DND-41 (cell line): ENCODE results near the gene MBNL3.

Experiments
- ATAC-seq: fragments of 200-7000 bp; cut with Tn5 transposase; 3 replicates; pipeline ENCODE4 v1.9.1; 2021; ENCODE audit warnings: low read depth; ENCODE audit not compliant: insufficient read depth
- DNase-seq: peaks from one replicate; pipeline ENCODE4 v3.0.0-alpha.2; 2020
- H2AFZ ChIP-seq: 2 replicates; pipeline ENCODE4 v1.6.0; 2012; ENCODE audit warnings: low read depth, low read length
- H3K27ac ChIP-seq: 2 replicates; pipeline ENCODE4 v1.5.1; 2012; ENCODE audit warnings: low read length, inconsistent platforms
- H3K27me3 ChIP-seq: fragments of 200-600 bp; sonication (generic); 2 replicates; pipeline ENCODE4 v1.6.0; 2012; ENCODE audit warnings: low read length, mild to moderate bottlenecking, inconsistent platforms; ENCODE audit not compliant: insufficient read depth, poor library complexity
- H3K36me3 ChIP-seq: 2 replicates; pipeline ENCODE4 v1.5.1; 2012; ENCODE audit warnings: low read length, inconsistent platforms; ENCODE audit not compliant: insufficient read depth
- H3K4me1 ChIP-seq: 2 replicates; pipeline ENCODE4 v1.5.1; 2012; ENCODE audit warnings: mild to moderate bottlenecking, low read length; ENCODE audit not compliant: insufficient read depth
- H3K4me2 ChIP-seq: 2 replicates; pipeline ENCODE4 v1.6.0; 2012; ENCODE audit warnings: mild to moderate bottlenecking, moderate library complexity, low read length, inconsistent platforms; ENCODE audit not compliant: insufficient read depth
- H3K4me3 ChIP-seq, 2 experiments: fragments of 200-600 bp in 1 of 2; shearing (Covaris generic) in 1 of 2; 2 replicates each; pipeline ENCODE4 v1.5.1; 2012 to 2016; ENCODE audit warnings: inconsistent platforms in 2 of 2, low read length in 2 of 2, mild to moderate bottlenecking in 2 of 2, low read depth in 1 of 2, moderate library complexity in 1 of 2
- H3K79me2 ChIP-seq: 2 replicates; pipeline ENCODE4 v1.6.0; 2012; ENCODE audit warnings: low read length, inconsistent platforms; ENCODE audit not compliant: insufficient read depth
- H3K9ac ChIP-seq: 2 replicates; pipeline ENCODE4 v1.6.0; 2012; ENCODE audit warnings: low read depth, mild to moderate bottlenecking, inconsistent platforms, low read length, moderate library complexity
- H3K9me3 ChIP-seq: 2 replicates; pipeline ENCODE4 v1.5.1; 2012; ENCODE audit warnings: low read length, moderate library complexity, mild to moderate bottlenecking, inconsistent platforms; ENCODE audit not compliant: insufficient read depth, severe bottlenecking
- H4K20me1 ChIP-seq: 2 replicates; pipeline ENCODE4 v1.6.0; 2012; ENCODE audit warnings: low read length; ENCODE audit not compliant: insufficient read depth
- CTCF ChIP-seq: IDR thresholded peaks from 2 replicates; pipeline ENCODE4 v1.5.1; 2012; ENCODE audit warnings: borderline replicate concordance, low read length, moderate library complexity, mild to moderate bottlenecking; ENCODE audit not compliant: poor library complexity, severe bottlenecking; ENCODE audit errors: extremely low read depth
- EZH2 ChIP-seq: IDR thresholded peaks from 3 replicates; pipeline ENCODE4 v1.6.1; 2012; ENCODE audit warnings: borderline replicate concordance, low read depth, mild to moderate bottlenecking, moderate library complexity, low read length, inconsistent platforms; ENCODE audit not compliant: severe bottlenecking

MBNL3 gene

GRCh38 chrX:132395026-132395425, 93.8 kb downstream of the MBNL3 start:
- H2AFZ ChIP-seq: no peak overlapping the region
- H3K4me3 ChIP-seq: no peak overlapping the region
- ATAC-seq: no peak
- no peaks in the 10 kb centered on the region for H3K27me3 ChIP-seq
- no peaks in the 10 kb centered on the region for H3K79me2 ChIP-seq
- H3K9me3 ChIP-seq: no peaks in the 10 kb centered on the region
- H3K9ac ChIP-seq: no peak overlapping the region
- TF ChIP-seq CTCF (no peak), EZH2 (no peak)
- H4K20me1 ChIP-seq: no peaks in the 10 kb centered on the region
- DNase-seq: no peak
- H3K4me1 ChIP-seq: no peaks in the 10 kb centered on the region
- peaks cover 18% of the 10 kb centered on the region; the same call in 1 of the 2 replicates for H3K36me3 ChIP-seq
- H3K27ac ChIP-seq: no peak overlapping the region
- H3K4me2 ChIP-seq: no peak overlapping the region

GRCh38 chrX:132394591-132394990, 94.2 kb downstream of the MBNL3 start:
- H3K4me1 ChIP-seq: no peaks in the 10 kb centered on the region
- no peak overlapping the region for H2AFZ ChIP-seq
- no peak for DNase-seq
- no peaks in the 10 kb centered on the region for H3K79me2 ChIP-seq
- no peak overlapping the region for H3K9ac ChIP-seq
- no peak overlapping the region for H3K27ac ChIP-seq
- H3K36me3 ChIP-seq: peaks cover 23% of the 10 kb centered on the region; the same call in 1 of the 2 replicates
- no peaks in the 10 kb centered on the region for H3K9me3 ChIP-seq
- H3K27me3 ChIP-seq: no peaks in the 10 kb centered on the region
- ATAC-seq: no peak
- H4K20me1 ChIP-seq: no peaks in the 10 kb centered on the region
- no peak overlapping the region for H3K4me2 ChIP-seq
- TF ChIP-seq EZH2: no peak
- TF ChIP-seq CTCF: no peak
- no peak overlapping the region for H3K4me3 ChIP-seq

GRCh38 chrX:132393992-132394391, 94.8 kb downstream of the MBNL3 start:
- ATAC-seq (no peak), DNase-seq (no peak)
- Histone ChIP-seq H3K36me3 (peaks cover 29% of the 10 kb centered on the region; the same call in 1 of the 2 replicates), H3K27me3 (no peaks in the 10 kb centered on the region), H3K9me3 (no peaks in the 10 kb centered on the region), H3K4me3 (no peak overlapping the region), H3K79me2 (no peaks in the 10 kb centered on the region), H4K20me1 (no peaks in the 10 kb centered on the region), H3K4me2 (no peak overlapping the region), H2AFZ (no peak overlapping the region), H3K9ac (no peak overlapping the region), H3K27ac (no peak overlapping the region), H3K4me1 (no peaks in the 10 kb centered on the region)
- TF ChIP-seq CTCF (no peak), EZH2 (no peak)

- Histone ChIP-seq H3K79me2 (no peaks in the 10 kb centered on the region), H3K9me3 (no peaks in the 10 kb centered on the region), H3K4me1 (no peaks in the 10 kb centered on the region), H3K9ac (no peak overlapping the region), H3K4me3 (no peak overlapping the region), H3K27ac (no peak overlapping the region), H2AFZ (no peak overlapping the region), H3K4me2 (no peak overlapping the region), H3K36me3 (peaks cover 29% of the 10 kb centered on the region; the same call in 1 of the 2 replicates), H3K27me3 (no peaks in the 10 kb centered on the region), H4K20me1 (no peaks in the 10 kb centered on the region)
- TF ChIP-seq CTCF: no peak
- TF ChIP-seq EZH2: no peak
- ATAC-seq: no peak
- DNase-seq: no peak
Measured at GRCh38 chrX:132393485-132393884, 95.4 kb downstream of the MBNL3 start.
